K562 (cell line): ENCODE measurements around the gene ABHD18. TPM values are rescaled to one million over a fixed set of nuclear protein-coding genes. Genes with fewer than 3 reads are reported as not detected.

Experiments
- CSDE1 ChIP-seq, 2 experiments: fragments of 450-650 bp; IDR thresholded peaks; 2 replicates each; pipeline ENCODE4 v1.6.1; 2016; ENCODE audit warnings: mild to moderate bottlenecking in 1 of 2
- DACH1 ChIP-seq: fragments of 450-650 bp; IDR thresholded peaks from 2 replicates; pipeline ENCODE4 v1.6.1; 2018; ENCODE audit not compliant: partially characterized antibody
- FIP1L1 ChIP-seq: fragments of 200-400 bp; formaldehyde crosslinking; IDR thresholded peaks from 2 replicates; pipeline ENCODE4 v1.6.1; 2018; ENCODE audit warnings: mild to moderate bottlenecking, low read depth, low read length; ENCODE audit not compliant: poor library complexity, severe bottlenecking
- FOXP1 ChIP-seq: sonication (generic); formaldehyde crosslinking; IDR thresholded peaks from 2 replicates; pipeline ENCODE4 v1.8.0; 2022; ENCODE audit warnings: mild to moderate bottlenecking, missing genetic modification reagents
- KLF13 ChIP-seq: fragments of 450-650 bp; IDR thresholded peaks from 2 replicates; pipeline ENCODE4 v1.6.1; 2016; ENCODE audit warnings: missing genetic modification characterization, low read depth, mild to moderate bottlenecking, missing compliant biosample characterization, moderate library complexity, borderline replicate concordance
- SIN3A ChIP-seq, 2 experiments: fragments of 150-350 bp in 1 of 2; IDR thresholded peaks; 2 replicates each; pipeline ENCODE4 v1.6.1; 2011 to 2016; ENCODE audit warnings: borderline replicate concordance in 2 of 2, low read depth in 2 of 2, low read length in 2 of 2, mild to moderate bottlenecking in 2 of 2, moderate library complexity in 2 of 2; ENCODE audit not compliant: control insufficient read depth in 1 of 2
- TAF7 ChIP-seq: fragments of 450-650 bp; IDR thresholded peaks from 2 replicates; pipeline ENCODE4 v1.6.1; 2016; ENCODE audit warnings: missing genetic modification characterization, missing compliant biosample characterization
- polyA plus RNA-seq, 8 experiments: library from polyadenylated mRNA; depleted of rRNA in 4 of 8; stranded (reverse) in 5 of 8; unstranded in 3 of 8; fragments of >200 nt; fragmentation: Nextera tagmentation in 2 of 8; fragmentation: Illumina TruSeq in 1 of 8; extraction: Ambion mirVana in 2 of 8; extraction: Trizol in 1 of 8; gene quantifications; 2 replicates each; pipeline versions ENCODE4 v1.2.1 to v1.2.3, GENCODE V29; 2011 to 2014; ENCODE audit warnings: inconsistent platforms in 1 of 8, missing spikeins in 1 of 8
- total RNA-seq, 7 experiments: library from RNA; depleted of rRNA in 6 of 7; stranded (reverse); fragments of >200 nt in 6 of 7; fragmentation: Illumina TruSeq in 2 of 7; extraction: Trizol in 2 of 7; gene quantifications; 2 replicates each; pipeline versions ENCODE4 v1.2.1 to v1.2.3, GENCODE V29; 2011 to 2021; ENCODE audit warnings: low replicate concordance in 1 of 7
- TF ChIP-seq, protein P1 (sequence below), 2 experiments: IDR thresholded peaks; 2 replicates each; pipeline ENCODE4 v1.6.1; 2011; ENCODE audit warnings: borderline replicate concordance in 1 of 2, control low read depth in 1 of 2, low read depth in 1 of 2, low read length in 1 of 2, mild to moderate bottlenecking in 1 of 2, mixed read lengths in 1 of 2, moderate library complexity in 1 of 2; ENCODE audit not compliant: insufficient read depth in 1 of 2, insufficient read length in 1 of 2, poor library complexity in 1 of 2, severe bottlenecking in 1 of 2; ENCODE audit errors: extremely low read depth in 1 of 2

Gene ABHD18
- total and polyA plus RNA-seq, 9 of the 15 experiments (the other 6 are each of a cell fraction or from before 2014, with no cell fraction given) = 6.1 to 25.0 (median 16.0) TPM

DNA sequence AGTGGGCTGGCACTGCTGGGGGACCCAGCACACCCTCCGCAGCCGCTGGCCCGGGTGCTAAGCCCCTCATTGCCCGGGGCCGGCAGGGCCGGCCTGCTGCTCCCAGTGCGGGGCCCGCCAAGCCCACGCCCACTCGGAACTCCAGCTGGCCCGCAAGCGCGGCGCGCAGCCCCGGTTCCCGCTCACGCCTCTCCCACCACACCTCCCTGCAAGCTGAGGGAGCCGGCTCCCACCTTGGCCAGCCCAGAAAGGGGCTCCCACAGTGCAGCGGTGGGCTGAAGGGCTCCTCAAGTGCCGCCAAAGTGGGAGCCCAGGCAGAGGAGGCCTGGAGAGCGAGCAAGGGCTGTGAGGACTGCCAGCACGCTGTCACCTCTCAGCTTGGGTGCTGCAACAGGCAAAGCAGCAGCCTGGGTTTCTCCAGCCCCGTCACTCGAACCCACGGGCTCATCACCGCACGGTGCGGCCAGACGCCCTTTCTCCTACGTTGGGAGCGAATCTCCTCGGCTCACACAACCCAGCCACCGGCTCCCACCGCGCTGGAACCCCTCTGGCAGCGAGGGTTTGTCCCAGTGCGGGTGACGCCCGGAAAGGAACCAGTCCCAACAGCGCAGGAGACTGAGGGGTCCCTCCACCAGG, 662 bp upstream of the ABHD18 start (continued):
- TF ChIP-seq SIN3A (IDR thresholded peaks at IDR 0.05; ENCODE audit: borderline replicate concordance in 2 of 2, control insufficient read depth in 1 of 2, low read depth in 2 of 2, low read length in 2 of 2) = peak in 1 of 2 experiments; percentile 50; a peak in 1 of 4 replicates
- peak; percentile 24; the same call in 1 of the 2 replicates for TF ChIP-seq KLF13 (tag)
- TF ChIP-seq, protein P1, sequence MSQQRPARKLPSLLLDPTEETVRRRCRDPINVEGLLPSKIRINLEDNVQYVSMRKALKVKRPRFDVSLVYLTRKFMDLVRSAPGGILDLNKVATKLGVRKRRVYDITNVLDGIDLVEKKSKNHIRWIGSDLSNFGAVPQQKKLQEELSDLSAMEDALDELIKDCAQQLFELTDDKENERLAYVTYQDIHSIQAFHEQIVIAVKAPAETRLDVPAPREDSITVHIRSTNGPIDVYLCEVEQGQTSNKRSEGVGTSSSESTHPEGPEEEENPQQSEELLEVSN (IDR thresholded peaks at IDR 0.05; ENCODE audit: borderline replicate concordance in 1 of 2, extremely low read depth in 1 of 2, insufficient read depth in 1 of 2, insufficient read length in 1 of 2, low read depth in 1 of 2, low read length in 1 of 2, poor library complexity in 1 of 2, severe bottlenecking in 1 of 2) = peak in 1 of 2 experiments; percentile 31
- peak; percentile 45; the same call in 1 of the 2 replicates for TF ChIP-seq FOXP1 (CRISPR knock-in tag)
- peak; percentile 83 for TF ChIP-seq TAF7
- peak; percentile 11 for TF ChIP-seq DACH1
- TF ChIP-seq FIP1L1 = peak; percentile 35
- TF ChIP-seq CSDE1 (IDR thresholded peaks at IDR 0.05) = 0 out of 4 replicates have a peak, but pooled peaks of 1 of the 2 experiments have one; percentile 24
- TF ChIP-seq, all 486 proteins: peak for 26; not testable (repeated sequence) for 460
